ENCODE data around the gene RIMKLA.

The RIMKLA gene

DNA sequence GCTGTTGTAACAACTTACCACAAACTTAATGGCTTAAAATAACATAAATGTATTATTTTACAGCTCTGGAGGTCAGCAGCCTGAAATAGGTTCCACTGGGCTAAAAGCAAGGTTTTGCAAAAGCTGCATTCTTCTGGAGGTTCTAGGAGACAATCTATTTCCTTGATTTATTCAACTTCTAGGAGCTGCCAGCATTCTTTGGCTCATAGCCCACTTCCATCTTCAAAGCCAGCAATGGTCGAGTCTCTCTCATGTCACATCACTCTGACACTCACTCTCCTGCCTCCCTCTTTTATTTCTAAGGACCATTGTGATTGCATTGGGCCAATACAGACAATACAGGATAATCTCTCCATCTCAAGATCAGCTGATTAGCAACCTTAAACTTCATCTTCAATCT lies 30.5 kb upstream of the RIMKLA start:
- Mint-ChIP-seq H3K4me1 (no peaks in the 10 kb centered on the region), H3K36me3 (ENCODE audit: insufficient read depth) (peaks cover 1% of the 10 kb centered on the region), H3K9me3 (no peaks in the 10 kb centered on the region), H3K4me3 (no peak overlapping the region), H3K27ac (ENCODE audit: low read depth) (no peak overlapping the region), H3K27me3 (peaks cover 62% of the 10 kb centered on the region)
- DNase-seq (ENCODE audit: low spot score in 2 of 2) (no peak), ATAC-seq (replicated peaks; ENCODE audit: extremely low read depth, poor library complexity, severe bottlenecking) (no peak)

- DNase-seq (ENCODE audit: low spot score in 2 of 2) (no peak), ATAC-seq (replicated peaks; ENCODE audit: extremely low read depth, poor library complexity, severe bottlenecking) (no peak)
- H3K4me1 Mint-ChIP-seq = no peaks in the 10 kb centered on the region
- no peaks in the 10 kb centered on the region for H3K36me3 Mint-ChIP-seq (ENCODE audit: insufficient read depth)
- H3K27ac Mint-ChIP-seq (ENCODE audit: low read depth) = no peak overlapping the region
- peaks cover 24% of the 10 kb centered on the region for H3K27me3 Mint-ChIP-seq
- H3K9me3 Mint-ChIP-seq = no peaks in the 10 kb centered on the region
- no peak overlapping the region for H3K4me3 Mint-ChIP-seq
Measured at GRCh38 chr1:42358791-42359190, 21.8 kb upstream of the RIMKLA start.

DNA sequence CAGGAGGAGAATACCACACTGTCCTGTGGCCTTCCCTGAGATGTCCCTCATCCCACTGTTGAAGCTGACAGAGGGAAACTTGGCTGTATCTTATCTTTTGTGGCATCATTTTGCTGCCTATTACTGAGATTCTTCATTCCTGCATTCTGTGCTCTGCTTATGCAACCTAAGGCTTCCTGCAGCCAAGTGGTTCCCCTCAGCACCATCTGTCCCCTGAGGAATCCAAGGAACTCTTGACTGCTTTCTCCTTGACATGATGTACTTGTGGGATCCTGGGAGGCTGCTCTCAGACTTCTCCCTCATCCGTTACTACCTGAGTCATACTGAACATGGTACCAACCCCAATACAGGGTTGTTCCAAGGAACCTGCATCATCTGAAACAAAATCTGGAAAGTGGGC lies 21.1 kb upstream of the RIMKLA start:
- ATAC-seq (replicated peaks; ENCODE audit: extremely low read depth, poor library complexity, severe bottlenecking) (no peak), DNase-seq (ENCODE audit: low spot score in 2 of 2) (no peak)
- H3K27me3 Mint-ChIP-seq = peaks cover 24% of the 10 kb centered on the region
- no peaks in the 10 kb centered on the region for H3K36me3 Mint-ChIP-seq (ENCODE audit: insufficient read depth)
- H3K27ac Mint-ChIP-seq (ENCODE audit: low read depth) = no peak overlapping the region
- no peak overlapping the region for H3K4me3 Mint-ChIP-seq
- H3K9me3 Mint-ChIP-seq = no peaks in the 10 kb centered on the region
- no peaks in the 10 kb centered on the region for H3K4me1 Mint-ChIP-seq

DNA sequence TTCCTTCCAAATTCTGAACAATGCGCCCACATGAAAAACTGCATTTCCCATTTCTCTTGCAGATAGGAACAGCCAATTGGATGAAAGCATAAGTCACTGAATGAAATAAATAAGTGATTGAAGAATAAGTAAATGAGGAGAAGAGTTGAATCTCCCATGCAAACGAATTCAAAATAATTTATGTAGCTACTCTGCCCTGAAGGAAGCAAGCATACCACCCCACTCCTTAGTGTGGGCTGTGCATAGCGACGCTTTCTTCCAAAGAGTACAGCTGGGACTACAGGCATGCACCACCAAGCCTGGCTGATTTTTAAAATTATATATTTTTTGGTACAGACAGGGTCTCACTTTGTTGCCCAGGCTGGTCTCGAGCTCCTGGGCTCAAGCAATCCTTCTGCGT lies 16.5 kb upstream of the RIMKLA start:
- Mint-ChIP-seq H3K4me1 (no peaks in the 10 kb centered on the region), H3K4me3 (no peak overlapping the region)
- no peak for ATAC-seq (replicated peaks; ENCODE audit: extremely low read depth, poor library complexity, severe bottlenecking)

GRCh38 chr1:42364542-42364941 lies 16.1 kb upstream of the RIMKLA start:
- ATAC-seq (replicated peaks; ENCODE audit: extremely low read depth, poor library complexity, severe bottlenecking) (no peak), DNase-seq (ENCODE audit: low spot score in 2 of 2) (no peak)
- no peaks in the 10 kb centered on the region for H3K36me3 Mint-ChIP-seq (ENCODE audit: insufficient read depth)
- no peak overlapping the region for H3K27ac Mint-ChIP-seq (ENCODE audit: low read depth)
- H3K9me3 Mint-ChIP-seq = no peaks in the 10 kb centered on the region
- H3K4me1 Mint-ChIP-seq = no peaks in the 10 kb centered on the region
- H3K27me3 Mint-ChIP-seq = peaks cover 42% of the 10 kb centered on the region
- no peak overlapping the region for H3K4me3 Mint-ChIP-seq

More for the DNA sequence above, 16.5 kb upstream of the RIMKLA start:
- DNase-seq (ENCODE audit: low spot score in 2 of 2) = no peak
- Mint-ChIP-seq H3K9me3 (no peaks in the 10 kb centered on the region), H3K27ac (ENCODE audit: low read depth) (no peak overlapping the region), H3K36me3 (ENCODE audit: insufficient read depth) (no peaks in the 10 kb centered on the region), H3K27me3 (peaks cover 42% of the 10 kb centered on the region)

DNA sequence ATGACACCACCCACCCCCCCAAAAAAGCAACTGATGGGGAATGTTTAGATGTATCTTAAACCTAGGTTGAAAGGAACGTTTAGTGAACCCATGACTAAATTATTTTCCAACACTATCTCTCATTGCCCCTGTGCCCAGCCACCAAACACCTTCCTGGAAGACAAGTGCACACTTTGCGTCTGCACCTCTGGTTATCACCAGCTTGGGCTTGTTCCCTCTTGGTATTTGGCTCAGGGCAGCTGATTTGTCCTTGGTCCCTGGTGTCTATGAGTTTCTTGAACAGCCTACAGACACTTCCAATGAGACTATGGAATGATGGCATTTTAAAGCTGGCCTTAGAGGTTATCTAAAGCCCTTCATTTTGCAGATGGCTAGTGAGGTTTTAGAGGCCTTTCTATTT lies 15.5 kb upstream of the RIMKLA start:
- no peaks in the 10 kb centered on the region for H3K4me1 Mint-ChIP-seq
- no peak for DNase-seq (ENCODE audit: low spot score in 2 of 2)

DNA sequence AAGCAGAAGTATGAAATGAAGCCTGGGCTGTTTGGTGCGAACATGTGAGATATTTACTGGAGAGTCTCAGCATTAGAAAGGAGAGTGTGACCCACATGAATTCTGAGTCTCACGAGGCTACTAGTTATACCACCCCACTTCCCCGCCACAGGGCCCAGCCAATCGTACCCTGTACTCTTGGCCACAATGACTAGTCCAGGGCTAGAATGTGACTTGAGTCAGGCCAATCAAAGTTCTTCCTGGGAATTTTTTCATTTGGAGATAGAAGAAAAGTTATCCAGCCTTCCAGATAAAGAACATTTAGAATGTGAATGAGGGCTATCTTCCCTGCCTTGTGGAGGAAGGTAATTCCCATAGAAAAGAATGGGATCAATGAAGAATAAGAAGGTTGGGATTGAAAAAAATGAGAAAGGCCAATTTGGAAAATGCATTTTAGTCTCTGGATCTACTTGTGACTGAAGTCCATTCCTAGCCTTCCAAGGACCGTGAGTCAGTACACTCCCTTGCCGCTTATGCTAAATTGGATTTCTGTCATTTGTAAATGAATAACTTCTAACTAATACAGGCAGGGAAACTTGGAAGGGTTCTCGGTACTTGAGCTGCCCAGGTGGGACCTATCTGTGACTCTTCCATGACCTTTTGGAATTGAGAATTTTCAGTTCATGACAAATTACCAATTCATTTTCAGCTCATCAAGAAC lies 12.3 kb upstream of the RIMKLA start:
- no peak overlapping the region for H3K4me3 Mint-ChIP-seq
- no peak for ATAC-seq (replicated peaks; ENCODE audit: extremely low read depth, poor library complexity, severe bottlenecking)
- H3K27ac Mint-ChIP-seq (ENCODE audit: low read depth) = no peak overlapping the region
- DNase-seq (ENCODE audit: low spot score in 2 of 2) = no peak
- no peaks in the 10 kb centered on the region for H3K4me1 Mint-ChIP-seq
- H3K9me3 Mint-ChIP-seq = no peaks in the 10 kb centered on the region
- peaks cover 57% of the 10 kb centered on the region for H3K27me3 Mint-ChIP-seq
- no peaks in the 10 kb centered on the region for H3K36me3 Mint-ChIP-seq (ENCODE audit: insufficient read depth)

More for the DNA sequence above, 15.5 kb upstream of the RIMKLA start:
- H3K4me3 Mint-ChIP-seq = no peak overlapping the region
- ATAC-seq (replicated peaks; ENCODE audit: extremely low read depth, poor library complexity, severe bottlenecking) = no peak
- peaks cover 42% of the 10 kb centered on the region for H3K27me3 Mint-ChIP-seq
- no peaks in the 10 kb centered on the region for H3K36me3 Mint-ChIP-seq (ENCODE audit: insufficient read depth)
- H3K27ac Mint-ChIP-seq (ENCODE audit: low read depth) = no peak overlapping the region
- H3K9me3 Mint-ChIP-seq = no peaks in the 10 kb centered on the region

- ATAC-seq (replicated peaks; ENCODE audit: extremely low read depth, poor library complexity, severe bottlenecking) (no peak), DNase-seq (ENCODE audit: low spot score in 2 of 2) (no peak)
- H3K36me3 Mint-ChIP-seq (ENCODE audit: insufficient read depth) = no peaks in the 10 kb centered on the region
- no peak overlapping the region for H3K27ac Mint-ChIP-seq (ENCODE audit: low read depth)
- no peaks in the 10 kb centered on the region for H3K9me3 Mint-ChIP-seq
- no peak overlapping the region for H3K4me3 Mint-ChIP-seq
- no peaks in the 10 kb centered on the region for H3K4me1 Mint-ChIP-seq
- peaks cover 64% of the 10 kb centered on the region for H3K27me3 Mint-ChIP-seq
Measured at GRCh38 chr1:42369471-42369870, 11.1 kb upstream of the RIMKLA start.

DNA sequence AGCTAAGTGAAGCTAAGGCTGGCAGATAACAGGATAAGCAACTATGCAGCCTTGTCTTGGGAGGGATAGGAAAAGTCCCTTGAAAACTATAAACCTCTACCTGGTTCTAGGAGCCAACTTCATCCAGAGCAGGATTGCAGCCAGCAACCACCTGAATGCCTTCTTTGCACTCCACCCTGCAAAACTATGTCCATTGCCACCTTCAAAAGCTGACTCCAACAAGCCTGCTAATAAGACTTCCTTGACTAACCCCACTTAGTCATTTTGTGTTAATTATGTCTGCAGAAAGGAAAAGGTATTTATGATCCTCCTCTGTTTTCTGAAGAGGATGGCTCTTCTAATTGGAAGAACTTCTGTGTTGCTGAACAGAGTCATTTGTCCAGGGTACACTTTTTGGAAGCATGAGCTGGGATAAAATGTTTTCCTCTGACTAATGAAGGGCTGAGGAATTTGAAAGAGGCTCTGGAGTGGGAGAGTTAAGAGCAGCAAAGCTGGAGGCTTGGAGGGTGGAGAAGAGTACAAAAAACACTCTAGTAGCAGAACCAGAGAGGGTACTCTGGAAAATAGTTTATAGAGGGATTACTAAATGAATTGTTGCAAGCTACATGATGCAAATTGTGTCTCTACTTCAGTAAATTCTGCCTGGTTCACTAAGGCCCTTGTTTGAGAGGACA lies 9.6 kb upstream of the RIMKLA start:
- Mint-ChIP-seq H3K36me3 (ENCODE audit: insufficient read depth) (no peaks in the 10 kb centered on the region), H3K27me3 (peaks cover 64% of the 10 kb centered on the region), H3K4me1 (no peaks in the 10 kb centered on the region), H3K9me3 (no peaks in the 10 kb centered on the region), H3K4me3 (no peak overlapping the region), H3K27ac (ENCODE audit: low read depth) (no peak overlapping the region)
- no peak for DNase-seq (ENCODE audit: low spot score in 2 of 2)
- no peak for ATAC-seq (replicated peaks; ENCODE audit: extremely low read depth, poor library complexity, severe bottlenecking)

- Mint-ChIP-seq H3K4me3 (no peak overlapping the region), H3K36me3 (ENCODE audit: insufficient read depth) (no peaks in the 10 kb centered on the region), H3K27ac (ENCODE audit: low read depth) (no peak overlapping the region), H3K9me3 (no peaks in the 10 kb centered on the region), H3K4me1 (no peaks in the 10 kb centered on the region), H3K27me3 (peaks cover 67% of the 10 kb centered on the region)
- DNase-seq (ENCODE audit: low spot score in 2 of 2) (no peak), ATAC-seq (replicated peaks; ENCODE audit: extremely low read depth, poor library complexity, severe bottlenecking) (no peak)
Measured at GRCh38 chr1:42372796-42373195, 7.8 kb upstream of the RIMKLA start.

- H3K4me3 Mint-ChIP-seq = peak overlapping the region; percentile 76
- H3K9me3 Mint-ChIP-seq = no peaks in the 10 kb centered on the region
- peak; percentile 19 for ATAC-seq (replicated peaks; ENCODE audit: extremely low read depth, poor library complexity, severe bottlenecking)
- DNase-seq (ENCODE audit: low spot score in 2 of 2) = no peak
- H3K27ac Mint-ChIP-seq (ENCODE audit: low read depth) = no peak overlapping the region
- H3K4me1 Mint-ChIP-seq = no peaks in the 10 kb centered on the region
- no peaks in the 10 kb centered on the region for H3K36me3 Mint-ChIP-seq (ENCODE audit: insufficient read depth)
- H3K27me3 Mint-ChIP-seq = peaks cover 56% of the 10 kb centered on the region
Measured at GRCh38 chr1:42379794-42380585, 602 bp upstream of the RIMKLA start.

DNA sequence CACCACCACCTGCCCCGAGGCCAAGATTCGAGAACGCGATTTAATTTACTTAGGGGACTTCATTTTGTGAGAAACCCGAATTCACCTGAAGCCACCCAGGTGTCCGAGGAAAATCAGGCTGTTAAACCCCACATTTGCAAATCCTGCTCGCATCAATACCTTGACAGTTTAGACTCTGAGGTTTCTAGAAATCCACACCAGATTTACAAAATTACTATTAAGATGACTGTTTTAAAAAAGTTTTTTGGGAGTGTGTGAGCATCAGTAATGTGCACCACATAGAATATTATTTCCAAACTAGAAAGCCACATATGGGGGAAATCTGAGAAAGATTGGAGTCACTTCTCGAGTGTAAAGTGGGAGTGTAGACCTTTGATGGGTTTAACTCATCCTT lies 685 bp downstream of the RIMKLA start:
- Mint-ChIP-seq H3K4me3 (peak overlapping the region; percentile 64), H3K36me3 (ENCODE audit: insufficient read depth) (no peaks in the 10 kb centered on the region), H3K27ac (ENCODE audit: low read depth) (no peak overlapping the region), H3K9me3 (no peaks in the 10 kb centered on the region), H3K4me1 (no peaks in the 10 kb centered on the region), H3K27me3 (peaks cover 68% of the 10 kb centered on the region)
- DNase-seq (ENCODE audit: low spot score in 2 of 2) = no peak
- no peak for ATAC-seq (replicated peaks; ENCODE audit: extremely low read depth, poor library complexity, severe bottlenecking)

GRCh38 chr1:42385283-42385682 lies 4.7 kb downstream of the RIMKLA start:
- ATAC-seq (replicated peaks; ENCODE audit: extremely low read depth, poor library complexity, severe bottlenecking) (no peak), DNase-seq (ENCODE audit: low spot score in 2 of 2) (no peak)
- no peak overlapping the region for H3K27ac Mint-ChIP-seq (ENCODE audit: low read depth)

More at GRCh38 chr1:42385283-42385682, 4.7 kb downstream of the RIMKLA start:
- Mint-ChIP-seq H3K36me3 (ENCODE audit: insufficient read depth) (no peaks in the 10 kb centered on the region), H3K27me3 (peaks cover 47% of the 10 kb centered on the region), H3K9me3 (no peaks in the 10 kb centered on the region), H3K4me1 (no peaks in the 10 kb centered on the region), H3K4me3 (no peak overlapping the region)

Measured in central memory CD8-positive, alpha-beta T cell (primary cell).